ENCODE measurements around the gene FLII.
"Not testable (repeated sequence)": the region's sequence is repeated elsewhere in the genome, so short reads cannot be mapped to it uniquely, and the experiment has no call there.

The FLII gene

DNA sequence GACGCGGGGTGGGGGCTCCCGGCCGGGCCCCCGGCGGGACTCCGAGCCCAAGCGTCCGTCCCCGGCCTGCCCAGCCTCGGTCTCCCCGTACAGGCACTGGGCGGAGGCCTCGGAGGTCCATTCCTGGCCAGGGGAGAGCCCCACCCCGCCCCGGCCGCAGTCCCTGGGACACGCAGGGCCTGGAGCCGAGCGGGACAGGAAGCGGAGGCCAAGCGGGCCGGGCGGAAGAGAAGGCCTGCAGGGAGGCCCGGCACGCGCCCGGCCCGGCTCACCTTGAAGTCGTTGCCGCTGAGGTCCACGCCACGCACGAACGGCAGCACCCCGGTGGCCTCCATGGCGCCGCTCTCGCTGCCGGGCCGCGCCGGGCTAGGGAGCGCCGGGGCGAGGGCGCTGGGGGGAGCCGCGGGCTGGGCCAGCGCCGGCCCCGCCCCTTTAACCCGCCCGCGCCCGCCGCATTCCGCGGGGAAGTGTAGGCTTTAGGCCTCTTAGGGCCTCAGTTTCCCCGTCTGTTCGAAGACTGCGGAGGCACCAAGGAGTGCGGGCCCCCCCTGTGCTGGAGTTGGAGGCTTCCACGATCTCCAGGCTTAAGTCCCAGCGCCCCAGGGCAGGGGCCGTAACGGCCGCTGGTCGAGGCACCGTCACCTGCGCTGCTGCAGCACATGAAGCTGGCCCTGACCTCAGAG, at the start of gene FLII:
Gene FLII, minus strand, starts transcription at position 383 of the 683 bp plus-strand sequence. Its CDS starts 48 bp downstream, at position 335.
- peak; percentile 42 for DNase-seq
- TF ChIP-seq, protein P1, sequence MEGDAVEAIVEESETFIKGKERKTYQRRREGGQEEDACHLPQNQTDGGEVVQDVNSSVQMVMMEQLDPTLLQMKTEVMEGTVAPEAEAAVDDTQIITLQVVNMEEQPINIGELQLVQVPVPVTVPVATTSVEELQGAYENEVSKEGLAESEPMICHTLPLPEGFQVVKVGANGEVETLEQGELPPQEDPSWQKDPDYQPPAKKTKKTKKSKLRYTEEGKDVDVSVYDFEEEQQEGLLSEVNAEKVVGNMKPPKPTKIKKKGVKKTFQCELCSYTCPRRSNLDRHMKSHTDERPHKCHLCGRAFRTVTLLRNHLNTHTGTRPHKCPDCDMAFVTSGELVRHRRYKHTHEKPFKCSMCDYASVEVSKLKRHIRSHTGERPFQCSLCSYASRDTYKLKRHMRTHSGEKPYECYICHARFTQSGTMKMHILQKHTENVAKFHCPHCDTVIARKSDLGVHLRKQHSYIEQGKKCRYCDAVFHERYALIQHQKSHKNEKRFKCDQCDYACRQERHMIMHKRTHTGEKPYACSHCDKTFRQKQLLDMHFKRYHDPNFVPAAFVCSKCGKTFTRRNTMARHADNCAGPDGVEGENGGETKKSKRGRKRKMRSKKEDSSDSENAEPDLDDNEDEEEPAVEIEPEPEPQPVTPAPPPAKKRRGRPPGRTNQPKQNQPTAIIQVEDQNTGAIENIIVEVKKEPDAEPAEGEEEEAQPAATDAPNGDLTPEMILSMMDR (IDR thresholded peaks at IDR 0.05; ENCODE audit: low read depth, low read length) = no peak

DNA sequence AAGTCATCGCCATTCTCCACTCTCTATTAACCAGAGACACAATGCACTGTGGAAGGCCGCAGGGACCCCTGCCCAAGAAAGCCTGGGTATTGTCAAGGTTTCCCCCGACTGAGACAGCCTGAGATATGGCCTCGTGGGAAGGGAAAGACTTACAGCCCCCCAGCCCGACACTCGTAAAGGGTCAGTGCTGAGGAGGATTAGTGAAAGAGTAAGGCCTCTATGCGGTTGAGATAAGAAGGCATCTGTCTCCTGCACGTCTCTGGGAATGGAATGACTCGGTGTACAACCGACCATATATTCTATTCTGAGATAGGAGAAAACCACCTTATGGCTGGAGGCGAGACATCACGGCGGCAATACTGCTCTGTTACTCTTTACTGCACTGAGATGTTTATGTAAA, 44.7 kb upstream of the FLII start:
- not testable (repeated sequence) for H3K9me3 ChIP-seq (ENCODE audit: severe bottlenecking); H3K4me3 ChIP-seq (ENCODE audit: low read depth, low read length); H3K27me3 ChIP-seq (ENCODE audit: insufficient read depth, low read depth, severe bottlenecking)
- peak overlapping the region; percentile 71 for H3K27ac ChIP-seq
- peak; percentile 37 for DNase-seq
- H3K36me3 ChIP-seq = peaks cover 89% of the 10 kb centered on the region

More for the DNA sequence above, at the start of gene FLII:
- Histone ChIP-seq H3K27ac (peak within 1 kb of the TSS; percentile 80), H3K4me3 (ENCODE audit: low read depth, low read length) (peak within 1 kb of the TSS; percentile 53), H3K36me3 (peaks cover 26% of the 10 kb centered on the region), H3K9me3 (ENCODE audit: severe bottlenecking) (no peaks in the 10 kb centered on the region), H3K27me3 (ENCODE audit: insufficient read depth, low read depth, severe bottlenecking) (no peaks in the 10 kb centered on the region)

DNA sequence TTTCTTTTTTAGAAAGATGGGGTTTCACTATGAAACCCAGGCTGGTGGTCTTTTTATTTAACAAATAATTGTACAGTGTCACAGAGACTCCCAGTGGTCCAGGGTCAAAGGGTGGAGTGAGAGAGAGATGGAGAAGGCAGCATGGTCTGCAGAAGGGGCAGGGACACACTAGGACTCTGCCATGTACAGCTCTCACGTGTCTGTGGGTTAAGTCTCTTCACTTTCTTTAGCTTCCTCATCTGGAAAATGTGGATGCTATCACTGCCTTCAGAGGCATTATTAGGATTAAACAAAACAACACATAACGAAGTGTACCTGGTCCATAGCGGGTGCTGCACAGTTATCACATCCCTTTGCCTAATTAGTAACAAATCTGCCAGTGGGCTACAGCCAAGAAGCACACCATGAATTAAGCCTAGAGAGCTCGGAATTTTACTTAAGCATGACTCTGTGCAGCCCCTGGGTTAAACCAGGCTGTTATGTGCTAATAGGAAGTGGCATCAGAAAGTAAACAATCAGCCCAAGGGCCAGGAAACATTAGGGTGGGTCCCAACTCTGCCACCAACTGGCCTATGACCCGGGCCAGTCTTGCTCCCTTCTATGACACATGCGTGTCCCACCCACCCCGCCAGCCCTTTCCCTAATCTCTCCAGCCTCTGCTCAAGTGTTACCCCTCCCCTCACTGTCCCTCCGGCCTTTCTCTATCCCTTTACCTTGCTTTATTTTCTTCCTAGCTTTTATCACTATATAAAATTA, 42.4 kb upstream of the FLII start:
- peaks cover 76% of the 10 kb centered on the region for H3K36me3 ChIP-seq
- no peak for DNase-seq
- TF ChIP-seq, protein P1 (IDR thresholded peaks at IDR 0.05; ENCODE audit: low read depth, low read length) = no peak
- H3K9me3 ChIP-seq (ENCODE audit: severe bottlenecking) = no peaks in the 10 kb centered on the region
- H3K4me3 ChIP-seq (ENCODE audit: low read depth, low read length) = no peak overlapping the region
- no peak overlapping the region for H3K27ac ChIP-seq
- H3K27me3 ChIP-seq (ENCODE audit: insufficient read depth, low read depth, severe bottlenecking) = no peaks in the 10 kb centered on the region

DNA sequence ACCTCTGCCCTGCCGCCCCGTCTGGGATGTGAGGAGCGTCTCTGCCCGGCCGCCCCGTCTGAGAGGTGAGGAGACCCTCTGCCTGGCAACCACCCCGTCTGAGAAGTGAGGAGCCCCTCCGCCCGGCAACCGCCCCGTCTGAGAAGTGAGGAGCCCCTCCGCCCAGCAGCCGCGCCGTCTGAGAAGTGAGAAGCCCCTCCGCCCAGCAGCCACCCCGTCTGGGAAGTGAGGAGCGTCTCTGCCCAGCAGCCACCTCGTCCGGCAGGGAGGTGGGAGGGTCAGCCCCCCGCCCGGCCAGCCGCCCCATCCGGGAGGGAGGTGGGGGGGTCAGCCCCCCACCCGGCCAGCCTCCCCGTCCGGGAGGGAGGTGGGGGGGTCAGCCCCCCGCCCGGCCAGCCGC, 39.5 kb upstream of the FLII start:
- not testable (repeated sequence) for H3K4me3 ChIP-seq (ENCODE audit: low read depth, low read length); H3K27ac ChIP-seq; H3K9me3 ChIP-seq (ENCODE audit: severe bottlenecking); DNase-seq; H3K27me3 ChIP-seq (ENCODE audit: insufficient read depth, low read depth, severe bottlenecking)
- peaks cover 77% of the 10 kb centered on the region for H3K36me3 ChIP-seq

DNA sequence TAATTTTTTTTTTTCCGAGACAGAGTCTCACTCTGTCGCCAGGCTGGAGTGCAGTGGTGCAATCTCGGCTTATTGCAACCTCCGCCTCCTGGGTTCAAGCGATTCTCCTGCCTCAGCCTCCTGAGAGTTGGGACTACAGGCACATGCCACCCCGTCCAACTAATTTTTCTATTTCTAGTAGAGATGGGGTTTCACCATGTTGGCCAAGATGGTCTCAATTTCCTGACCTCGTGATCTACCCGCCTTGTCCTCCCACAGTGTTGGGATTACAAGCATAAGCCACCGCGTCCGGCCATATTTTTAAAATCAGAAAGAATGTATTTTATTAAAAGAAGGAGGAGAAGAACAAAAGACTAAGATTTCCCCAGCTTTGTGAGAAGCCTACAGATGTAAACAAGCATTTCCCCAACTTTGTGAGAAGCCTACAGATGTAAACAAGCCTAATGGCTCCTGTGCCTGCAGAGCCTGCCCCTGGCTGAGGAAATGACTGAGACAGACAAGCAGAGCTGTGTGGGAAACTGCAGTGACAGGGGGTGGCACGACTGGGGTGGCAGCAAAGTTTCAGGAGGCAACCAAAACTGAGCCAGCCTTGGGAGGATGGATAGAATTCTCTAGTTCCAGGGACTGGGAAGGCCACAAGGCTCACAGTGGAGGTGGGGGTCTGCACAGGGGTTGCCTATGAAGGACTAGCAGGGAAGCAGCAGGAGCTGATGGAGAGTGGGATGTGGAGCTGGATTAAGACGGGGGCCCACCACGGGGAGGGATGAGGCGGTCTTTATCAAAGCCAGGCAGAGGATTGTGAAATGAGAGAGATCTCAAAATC, 33.4 kb upstream of the FLII start:
- H3K9me3 ChIP-seq (ENCODE audit: severe bottlenecking) = no peaks in the 10 kb centered on the region
- DNase-seq = no peak
- H3K27me3 ChIP-seq (ENCODE audit: insufficient read depth, low read depth, severe bottlenecking) = no peaks in the 10 kb centered on the region
- H3K27ac ChIP-seq = no peak overlapping the region
- TF ChIP-seq, protein P1 (IDR thresholded peaks at IDR 0.05; ENCODE audit: low read depth, low read length) = no peak
- H3K4me3 ChIP-seq (ENCODE audit: low read depth, low read length) = no peak overlapping the region
- H3K36me3 ChIP-seq = peaks cover 92% of the 10 kb centered on the region

DNA sequence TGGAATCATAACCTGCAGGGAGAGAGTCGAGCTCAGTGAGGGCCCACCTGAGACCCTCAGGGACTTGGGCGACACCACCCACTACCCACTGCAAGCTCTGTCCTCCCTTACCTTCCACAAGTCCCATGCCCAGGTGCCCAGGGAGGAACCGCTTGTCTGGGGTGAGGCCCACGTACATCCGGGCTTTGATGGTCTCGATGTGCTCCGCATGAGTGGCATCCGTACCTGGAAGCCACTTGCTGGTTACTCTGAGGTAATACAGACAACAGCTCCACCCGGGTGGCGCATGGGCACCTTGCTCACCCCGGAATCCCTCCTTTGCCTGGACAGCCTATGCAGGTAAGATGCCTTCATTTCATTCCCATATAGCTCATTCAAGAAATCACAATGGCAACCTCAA, 26.8 kb upstream of the FLII start:
- Histone ChIP-seq H3K36me3 (peaks cover 95% of the 10 kb centered on the region), H3K27me3 (ENCODE audit: insufficient read depth, low read depth, severe bottlenecking) (no peaks in the 10 kb centered on the region), H3K4me3 (ENCODE audit: low read depth, low read length) (no peak overlapping the region), H3K9me3 (ENCODE audit: severe bottlenecking) (no peaks in the 10 kb centered on the region), H3K27ac (no peak overlapping the region)
- TF ChIP-seq, protein P1 (IDR thresholded peaks at IDR 0.05; ENCODE audit: low read depth, low read length) = no peak
- DNase-seq = no peak

Measured in WERI-Rb-1 (cell line).